PC-3 (cell line): Measurements from ENCODE around the gene NRG4.

Experiments used
- EZH2 ChIP-seq: fragments of 300-600 bp; sonication (generic); IDR thresholded peaks from one replicate; pipeline ENCODE4 v1.6.1; 2017; ENCODE audit warnings: antibody characterized with exemption, mild to moderate bottlenecking, low read length; ENCODE audit not compliant: unreplicated experiment
- EZH2phosphoT487 ChIP-seq: fragments of 300-600 bp; sonication (generic); IDR thresholded peaks from 2 replicates; pipeline ENCODE4 v1.6.1; 2018; ENCODE audit warnings: mild to moderate bottlenecking, antibody characterized with exemption, low read length, borderline replicate concordance
- TF ChIP-seq, protein P1 (sequence below): fragments of 300-600 bp; sonication (generic); conservative IDR thresholded peaks from 2 replicates; pipeline ENCODE4 v1.5.1; 2017; ENCODE audit warnings: antibody characterized with exemption, low read depth, mild to moderate bottlenecking, low read length

DNA sequence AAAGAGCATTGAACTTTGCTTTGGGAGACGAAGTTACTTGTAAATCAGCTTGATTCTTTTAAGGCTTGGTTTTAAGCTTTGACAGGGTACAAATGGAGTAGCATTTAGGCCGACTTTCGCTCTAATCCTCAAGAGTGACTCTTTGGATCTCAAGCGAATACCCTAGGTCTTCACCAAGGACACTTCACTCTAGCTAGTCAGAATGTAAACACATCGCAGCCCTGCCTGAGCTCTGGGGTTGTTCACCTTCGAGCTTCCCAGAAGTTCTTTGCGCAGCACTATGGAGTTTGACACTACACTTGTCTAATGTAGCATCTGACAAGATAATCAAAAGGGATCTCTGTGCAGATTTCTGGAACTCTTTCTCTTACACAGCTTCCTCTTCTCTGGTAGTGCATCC lies 22.3 kb downstream of the NRG4 start:
- TF ChIP-seq, protein P1, sequence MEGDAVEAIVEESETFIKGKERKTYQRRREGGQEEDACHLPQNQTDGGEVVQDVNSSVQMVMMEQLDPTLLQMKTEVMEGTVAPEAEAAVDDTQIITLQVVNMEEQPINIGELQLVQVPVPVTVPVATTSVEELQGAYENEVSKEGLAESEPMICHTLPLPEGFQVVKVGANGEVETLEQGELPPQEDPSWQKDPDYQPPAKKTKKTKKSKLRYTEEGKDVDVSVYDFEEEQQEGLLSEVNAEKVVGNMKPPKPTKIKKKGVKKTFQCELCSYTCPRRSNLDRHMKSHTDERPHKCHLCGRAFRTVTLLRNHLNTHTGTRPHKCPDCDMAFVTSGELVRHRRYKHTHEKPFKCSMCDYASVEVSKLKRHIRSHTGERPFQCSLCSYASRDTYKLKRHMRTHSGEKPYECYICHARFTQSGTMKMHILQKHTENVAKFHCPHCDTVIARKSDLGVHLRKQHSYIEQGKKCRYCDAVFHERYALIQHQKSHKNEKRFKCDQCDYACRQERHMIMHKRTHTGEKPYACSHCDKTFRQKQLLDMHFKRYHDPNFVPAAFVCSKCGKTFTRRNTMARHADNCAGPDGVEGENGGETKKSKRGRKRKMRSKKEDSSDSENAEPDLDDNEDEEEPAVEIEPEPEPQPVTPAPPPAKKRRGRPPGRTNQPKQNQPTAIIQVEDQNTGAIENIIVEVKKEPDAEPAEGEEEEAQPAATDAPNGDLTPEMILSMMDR, result no peak
- TF ChIP-seq EZH2phosphoT487 (no peak), EZH2 (no peak)
